Stimulated activated CD8-positive, alpha-beta memory T cell treated with anti-CD3 and anti-CD28 coated beads, Interleukin-4, amount 100 ng/mL, for 4 hours (primary cell): ENCODE data around the gene SPRY1.
A peak's percentile ranks its signal among the peaks of the same experiment; 100 is the strongest.

Experiments
- DNase-seq, 2 donors: peaks; one replicate each; pipeline ENCODE4 v3.0.0-alpha.2; 2020; ENCODE audit warnings: low read depth in 2 of 2, low spot score in 1 of 2

The SPRY1 gene

GRCh38 chr4:123438031-123438430 is 41.4 kb downstream of the SPRY1 start:
- DNase-seq, result no peak

GRCh38 chr4:123443401-123444289 is 47.0 kb downstream of the SPRY1 start:
- peak in 1 of 2 donors; percentile 19 for DNase-seq

GRCh38 chr4:123444290-123444731 is 47.7 kb downstream of the SPRY1 start:
- peak in 1 of 2 donors; percentile 15 for DNase-seq

GRCh38 chr4:123446865-123447474 is 50.4 kb downstream of the SPRY1 start:
- DNase-seq, result no peak

- DNase-seq, result no peak
These were observed 52.8 kb downstream of the SPRY1 start for GRCh38 chr4:123449362-123449761.

GRCh38 chr4:123449780-123450179 is 53.2 kb downstream of the SPRY1 start:
- no peak for DNase-seq

DNA sequence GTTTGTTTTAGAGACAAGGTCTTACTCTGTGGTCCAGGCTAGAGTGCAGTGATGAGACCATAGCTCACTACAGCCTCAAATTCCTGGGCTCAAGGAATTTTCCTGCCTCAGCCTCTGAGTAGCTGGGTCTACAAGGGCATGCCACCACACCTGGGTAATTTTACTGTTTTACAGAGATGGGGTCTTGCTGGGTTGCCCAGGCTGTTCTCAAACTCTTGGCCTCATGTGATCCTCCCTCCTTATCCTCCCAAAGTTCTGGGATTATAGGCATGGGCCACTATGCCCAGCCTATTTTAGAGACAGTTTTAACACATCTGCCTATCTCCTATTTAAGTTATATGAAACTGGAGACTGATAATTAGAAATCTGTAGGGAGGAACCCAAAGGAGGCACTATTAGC is 53.8 kb downstream of the SPRY1 start:
- no peak for DNase-seq

DNA sequence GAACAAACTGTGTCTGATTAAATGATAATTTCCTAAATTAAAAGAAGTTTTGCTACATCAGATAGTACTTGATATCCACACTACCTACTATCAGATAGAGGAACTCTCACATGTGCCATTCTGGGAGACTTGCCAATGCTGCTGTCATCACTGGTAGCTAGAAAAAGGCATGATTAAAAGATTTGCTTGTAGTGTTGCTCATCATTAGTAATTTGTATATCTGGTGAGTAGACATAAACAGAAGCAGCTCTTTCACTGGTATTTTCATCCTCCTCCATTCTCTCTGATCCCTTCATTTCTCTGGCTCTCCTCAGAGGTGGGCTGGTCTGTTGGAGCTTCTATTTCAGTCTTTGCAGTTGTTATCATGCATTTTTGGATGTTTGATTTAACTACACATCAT is 56.0 kb downstream of the SPRY1 start:
- DNase-seq, result no peak

GRCh38 chr4:123453061-123453680 is 56.6 kb downstream of the SPRY1 start:
- no peak for DNase-seq
